Activated naive CD4-positive, alpha-beta T cell treated with anti-CD3 and anti-CD28 coated beads, Interleukin-2, amount 10 ng/mL, durations not matched to agents 7 days and 5 days (primary cell): Measurements from ENCODE around the gene XPR1.

Experiments used
- CTCF ChIA-PET: fragments of 350-600 bp; sonication (Branson Sonifier 250); formaldehyde crosslinking; loops from one replicate; lab custom pipeline; 2021; ENCODE audit warnings: antibody characterized with exemption; lab: Charles Lee
- DNase-seq: peaks from one replicate; pipeline ENCODE4 v3.0.0-alpha.2; 2020
- H3K27ac Mint-ChIP-seq: one replicate; pipeline ENCODE4 v1.8.0; 2021; ENCODE audit warnings: mild to moderate bottlenecking, moderate library complexity, mixed read lengths
- H3K27me3 Mint-ChIP-seq: one replicate; pipeline ENCODE4 v1.8.0; 2021; ENCODE audit warnings: mild to moderate bottlenecking, mixed read lengths
- H3K36me3 Mint-ChIP-seq: one replicate; pipeline ENCODE4 v1.8.0; 2021; ENCODE audit warnings: mixed read lengths
- H3K4me1 Mint-ChIP-seq: one replicate; pipeline ENCODE4 v1.8.0; 2021; ENCODE audit warnings: mixed read lengths
- H3K4me3 Mint-ChIP-seq: one replicate; pipeline ENCODE4 v1.8.0; 2021; ENCODE audit warnings: mild to moderate bottlenecking, moderate library complexity, mixed read lengths
- H3K9me3 Mint-ChIP-seq: one replicate; pipeline ENCODE4 v1.8.0; 2021; ENCODE audit warnings: mixed read lengths

XPR1 gene

GRCh38 chr1:180731131-180731530 lies 99.3 kb downstream of the XPR1 start:
- H3K4me1 Mint-ChIP-seq = no peaks in the 10 kb centered on the region
- H3K27ac Mint-ChIP-seq = no peak overlapping the region
- H3K36me3 Mint-ChIP-seq = peaks cover 17% of the 10 kb centered on the region
- no peak overlapping the region for H3K4me3 Mint-ChIP-seq
- CTCF ChIA-PET = no interaction called here
- H3K9me3 Mint-ChIP-seq = peaks cover 61% of the 10 kb centered on the region
- no peak for DNase-seq
- H3K27me3 Mint-ChIP-seq = no peaks in the 10 kb centered on the region

DNA sequence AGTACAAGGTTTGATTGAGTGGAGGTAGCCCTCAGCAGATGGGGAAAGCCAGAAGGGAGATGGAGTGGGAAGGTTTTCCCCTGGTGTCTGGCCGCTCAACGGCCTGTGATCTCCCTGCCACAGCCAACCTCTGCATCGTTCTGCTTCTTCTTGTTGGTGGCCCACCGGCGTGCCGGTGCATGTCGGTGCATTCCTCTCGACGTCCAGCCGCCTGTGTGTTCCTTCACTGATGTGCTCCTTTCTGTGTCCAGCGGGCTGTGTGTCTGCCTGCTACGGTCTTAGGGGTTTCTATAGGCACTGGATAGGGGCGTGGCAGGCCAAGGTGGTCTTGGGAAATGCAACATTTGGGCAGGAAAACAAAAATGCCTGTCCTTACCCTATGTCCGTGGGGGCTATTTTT lies 101.0 kb downstream of the XPR1 start:
- H3K4me1 Mint-ChIP-seq = no peaks in the 10 kb centered on the region
- no peak overlapping the region for H3K27ac Mint-ChIP-seq
- H3K36me3 Mint-ChIP-seq = peaks cover 17% of the 10 kb centered on the region
- H3K27me3 Mint-ChIP-seq = no peaks in the 10 kb centered on the region
- no peak for DNase-seq
- CTCF ChIA-PET = no interaction called here
- H3K9me3 Mint-ChIP-seq = peaks cover 64% of the 10 kb centered on the region
- H3K4me3 Mint-ChIP-seq = no peak overlapping the region

DNA sequence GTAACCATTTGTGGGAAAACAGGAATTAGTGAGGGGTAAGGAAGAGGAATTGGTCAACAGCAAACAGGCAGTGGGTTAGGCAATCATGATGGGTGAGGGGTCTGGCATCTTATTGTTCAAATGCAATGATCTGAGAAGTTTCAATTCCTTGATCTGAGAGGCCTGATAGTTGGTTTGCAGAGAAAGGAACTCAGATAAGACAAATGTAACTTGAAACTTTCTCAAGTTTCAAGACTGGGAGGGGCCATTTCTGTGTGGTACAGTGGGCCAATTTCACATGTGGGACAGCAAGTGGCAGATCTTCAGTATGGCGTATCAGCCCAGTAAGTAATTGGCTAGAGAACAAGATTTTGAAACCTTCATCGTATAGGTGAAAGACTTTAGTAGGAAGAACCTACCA lies 102.5 kb downstream of the XPR1 start:
- CTCF ChIA-PET = no interaction called here
- H3K36me3 Mint-ChIP-seq = peaks cover 16% of the 10 kb centered on the region
- H3K27ac Mint-ChIP-seq = no peak overlapping the region
- DNase-seq = no peak
- no peaks in the 10 kb centered on the region for H3K27me3 Mint-ChIP-seq
- H3K4me1 Mint-ChIP-seq = no peaks in the 10 kb centered on the region
- peaks cover 54% of the 10 kb centered on the region for H3K9me3 Mint-ChIP-seq
- no peak overlapping the region for H3K4me3 Mint-ChIP-seq

DNA sequence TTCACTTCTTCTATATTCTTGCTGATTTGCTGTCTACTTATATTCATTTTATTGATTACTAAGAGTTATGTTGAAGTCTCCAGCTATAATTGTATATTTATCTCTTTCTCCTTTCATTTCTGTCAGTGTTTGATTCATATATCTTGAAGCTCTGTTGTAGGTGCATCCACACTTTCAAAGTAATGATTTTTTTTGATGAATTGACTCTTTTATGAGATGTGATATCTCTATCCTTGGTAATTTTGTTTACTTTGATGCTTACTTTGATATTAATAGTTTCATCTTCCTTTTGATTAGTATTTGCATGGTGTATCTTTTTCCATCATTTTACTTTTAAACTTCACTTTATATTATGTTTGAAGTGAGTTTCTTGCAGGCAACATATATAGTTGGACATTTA lies 110.8 kb downstream of the XPR1 start:
- H3K9me3 Mint-ChIP-seq = peaks cover 9% of the 10 kb centered on the region
- no peak overlapping the region for H3K27ac Mint-ChIP-seq
- no peak overlapping the region for H3K4me3 Mint-ChIP-seq
- DNase-seq = no peak
- H3K4me1 Mint-ChIP-seq = no peaks in the 10 kb centered on the region
- CTCF ChIA-PET = no interaction called here
- H3K27me3 Mint-ChIP-seq = no peaks in the 10 kb centered on the region
- peaks cover 14% of the 10 kb centered on the region for H3K36me3 Mint-ChIP-seq

DNA sequence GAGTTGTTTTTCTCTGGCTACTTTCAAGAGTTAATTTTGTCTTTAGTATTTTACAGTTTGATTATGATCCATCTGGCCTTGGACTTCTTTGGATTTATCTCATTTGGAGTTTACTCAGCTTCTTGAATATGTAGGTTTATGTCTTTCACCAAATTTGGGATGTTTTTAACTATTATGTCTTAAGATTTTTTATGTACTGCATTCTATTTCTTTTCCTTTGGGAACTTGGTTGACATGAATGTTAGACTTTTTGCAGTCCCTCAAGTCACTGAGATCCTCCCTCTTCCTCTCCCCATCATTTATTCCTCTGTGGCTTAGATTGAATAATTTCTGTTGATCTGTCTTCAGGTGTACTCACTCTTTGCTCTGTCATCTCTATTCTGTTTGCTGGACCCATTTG lies 112.0 kb downstream of the XPR1 start:
- peaks cover 9% of the 10 kb centered on the region for H3K9me3 Mint-ChIP-seq
- H3K36me3 Mint-ChIP-seq = peaks cover 14% of the 10 kb centered on the region
- H3K27ac Mint-ChIP-seq = no peak overlapping the region
- CTCF ChIA-PET = no interaction called here
- H3K4me1 Mint-ChIP-seq = no peaks in the 10 kb centered on the region
- no peak for DNase-seq
- H3K27me3 Mint-ChIP-seq = no peaks in the 10 kb centered on the region
- no peak overlapping the region for H3K4me3 Mint-ChIP-seq

- DNase-seq = no peak
- Mint-ChIP-seq H3K4me1 (no peaks in the 10 kb centered on the region), H3K36me3 (peaks cover 10% of the 10 kb centered on the region), H3K4me3 (no peak overlapping the region), H3K27me3 (no peaks in the 10 kb centered on the region), H3K9me3 (peaks cover 9% of the 10 kb centered on the region), H3K27ac (no peak overlapping the region)
- CTCF ChIA-PET = no interaction called here
These were observed 113.3 kb downstream of the XPR1 start for GRCh38 chr1:180745098-180745497.

DNA sequence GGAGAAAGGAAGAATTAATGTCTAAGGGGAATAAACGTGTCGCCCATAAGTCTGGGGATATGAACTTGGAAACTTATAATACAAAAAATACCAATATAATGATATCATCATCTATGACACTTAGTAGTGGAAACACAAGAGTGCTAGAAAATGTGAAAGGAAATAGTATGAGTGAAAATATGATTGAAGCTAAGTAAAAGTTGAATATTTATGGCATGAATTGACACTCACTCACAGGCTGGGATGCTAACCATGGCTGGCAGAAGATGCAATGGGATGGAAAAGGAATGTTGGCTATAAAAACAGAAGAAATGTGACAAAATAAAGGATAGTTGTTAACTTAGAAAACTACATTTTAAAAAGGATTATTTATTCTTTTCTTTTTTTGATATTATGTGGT lies 120.1 kb downstream of the XPR1 start:
- Mint-ChIP-seq H3K27ac (no peak overlapping the region), H3K4me1 (no peaks in the 10 kb centered on the region), H3K9me3 (no peaks in the 10 kb centered on the region), H3K27me3 (no peaks in the 10 kb centered on the region), H3K36me3 (peaks cover 4% of the 10 kb centered on the region), H3K4me3 (no peak overlapping the region)
- DNase-seq = no peak
- CTCF ChIA-PET = no interaction called here

DNA sequence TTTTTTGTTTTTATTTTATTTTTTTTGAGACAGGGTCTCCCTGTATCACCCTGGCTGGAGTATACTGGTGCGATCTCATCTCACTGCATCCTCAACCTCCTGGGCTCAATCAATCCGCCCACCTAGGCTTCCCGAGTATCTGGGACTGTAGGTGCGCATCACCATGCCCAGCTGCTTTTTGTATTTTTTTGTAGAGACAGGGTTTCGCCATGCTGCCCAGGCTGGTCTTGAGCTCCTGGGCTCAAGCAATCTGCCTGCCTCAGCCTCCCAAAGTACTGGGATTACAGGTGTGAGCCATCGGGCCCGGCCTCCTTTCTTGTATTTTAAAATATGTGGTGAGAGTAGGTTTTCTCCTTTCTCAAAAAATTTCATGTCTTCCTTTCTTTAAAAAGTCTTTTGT lies 122.6 kb downstream of the XPR1 start:
- H3K4me3 Mint-ChIP-seq = no peak overlapping the region
- H3K27ac Mint-ChIP-seq = no peak overlapping the region
- H3K9me3 Mint-ChIP-seq = peaks cover 4% of the 10 kb centered on the region
- CTCF ChIA-PET = no interaction called here
- no peak for DNase-seq
- H3K4me1 Mint-ChIP-seq = no peaks in the 10 kb centered on the region
- no peaks in the 10 kb centered on the region for H3K27me3 Mint-ChIP-seq
- peaks cover 4% of the 10 kb centered on the region for H3K36me3 Mint-ChIP-seq

DNA sequence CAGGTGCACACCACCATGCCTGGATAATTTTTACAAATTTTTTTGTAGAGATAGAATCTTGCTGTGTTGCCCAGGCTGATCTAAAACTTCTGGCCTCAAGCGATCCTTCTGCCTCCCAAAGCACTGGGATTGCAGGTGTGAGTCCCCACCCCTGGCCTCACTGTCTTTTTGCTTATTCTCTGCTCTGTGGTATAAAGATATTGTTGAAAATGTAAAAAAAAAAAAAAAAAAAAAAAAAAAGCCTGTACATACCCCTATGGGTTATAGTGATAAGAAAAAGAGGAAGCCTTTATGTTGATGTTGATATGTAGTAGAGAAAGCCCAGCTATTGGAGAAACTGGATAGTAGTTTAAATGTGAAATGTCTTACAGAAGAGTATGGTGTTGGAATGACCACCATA lies 125.8 kb downstream of the XPR1 start:
- Mint-ChIP-seq H3K27me3 (no peaks in the 10 kb centered on the region), H3K4me1 (no peaks in the 10 kb centered on the region), H3K36me3 (no peaks in the 10 kb centered on the region), H3K9me3 (peaks cover 11% of the 10 kb centered on the region), H3K4me3 (no peak overlapping the region), H3K27ac (no peak overlapping the region)
- no peak for DNase-seq
- CTCF ChIA-PET = no interaction called here

DNA sequence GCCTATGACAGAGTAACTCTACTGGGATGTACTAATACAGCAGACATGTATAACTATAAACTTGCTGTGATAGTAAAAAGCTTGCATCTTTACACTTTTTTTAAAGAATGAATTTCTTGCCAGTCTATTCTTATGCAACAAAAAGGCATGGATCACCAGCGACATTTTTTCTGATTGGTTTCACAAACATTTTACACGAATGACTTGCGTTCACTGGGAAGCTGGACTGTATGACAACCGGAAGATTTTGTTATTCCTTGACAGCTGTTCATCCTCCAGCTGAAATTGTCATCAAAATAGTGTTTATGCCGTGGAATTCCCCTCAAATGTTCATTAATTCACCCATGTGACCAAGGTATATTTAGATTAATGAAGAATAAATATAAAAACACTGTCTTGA lies 131.0 kb downstream of the XPR1 start:
- Mint-ChIP-seq H3K9me3 (peaks cover 11% of the 10 kb centered on the region), H3K4me3 (no peak overlapping the region), H3K27ac (no peak overlapping the region), H3K27me3 (no peaks in the 10 kb centered on the region), H3K36me3 (no peaks in the 10 kb centered on the region), H3K4me1 (no peaks in the 10 kb centered on the region)
- CTCF ChIA-PET = no interaction called here
- no peak for DNase-seq

DNA sequence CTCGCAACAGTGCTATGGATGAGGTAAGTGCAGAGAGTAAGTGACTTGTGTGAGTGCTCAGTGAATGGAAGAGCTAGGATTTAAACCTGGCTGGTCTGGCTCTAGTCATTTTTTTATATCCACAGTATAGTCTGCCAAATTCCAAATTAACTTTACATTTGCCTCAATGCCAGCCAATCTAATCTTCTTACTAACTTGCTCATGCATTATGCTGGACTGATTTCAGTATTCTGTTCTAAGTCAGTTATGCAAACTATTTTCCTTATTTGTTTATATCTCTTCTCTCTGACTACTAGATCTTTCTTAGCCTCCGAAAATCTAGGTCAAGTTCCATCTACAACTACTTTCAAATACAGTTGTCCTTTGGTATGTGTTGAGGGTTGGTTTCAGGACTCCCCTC lies 133.3 kb downstream of the XPR1 start:
- CTCF ChIA-PET = interaction anchor here (0.6 kb wide), 1 partner anchor 175 kb away, joined by 3 read pairs; no protein-coding TSS in a partner anchor
- Mint-ChIP-seq H3K4me1 (peaks cover 3% of the 10 kb centered on the region), H3K27me3 (no peaks in the 10 kb centered on the region), H3K36me3 (no peaks in the 10 kb centered on the region), H3K4me3 (no peak overlapping the region), H3K27ac (no peak overlapping the region), H3K9me3 (peaks cover 6% of the 10 kb centered on the region)
- no peak for DNase-seq

GRCh38 chr1:180769889-180770288 lies 138.1 kb downstream of the XPR1 start:
- H3K4me1 Mint-ChIP-seq = peaks cover 8% of the 10 kb centered on the region
- H3K27me3 Mint-ChIP-seq = no peaks in the 10 kb centered on the region
- H3K27ac Mint-ChIP-seq = no peak overlapping the region
- CTCF ChIA-PET = no interaction called here
- no peak overlapping the region for H3K4me3 Mint-ChIP-seq
- no peak for DNase-seq
- H3K9me3 Mint-ChIP-seq = no peaks in the 10 kb centered on the region
- H3K36me3 Mint-ChIP-seq = no peaks in the 10 kb centered on the region

DNA sequence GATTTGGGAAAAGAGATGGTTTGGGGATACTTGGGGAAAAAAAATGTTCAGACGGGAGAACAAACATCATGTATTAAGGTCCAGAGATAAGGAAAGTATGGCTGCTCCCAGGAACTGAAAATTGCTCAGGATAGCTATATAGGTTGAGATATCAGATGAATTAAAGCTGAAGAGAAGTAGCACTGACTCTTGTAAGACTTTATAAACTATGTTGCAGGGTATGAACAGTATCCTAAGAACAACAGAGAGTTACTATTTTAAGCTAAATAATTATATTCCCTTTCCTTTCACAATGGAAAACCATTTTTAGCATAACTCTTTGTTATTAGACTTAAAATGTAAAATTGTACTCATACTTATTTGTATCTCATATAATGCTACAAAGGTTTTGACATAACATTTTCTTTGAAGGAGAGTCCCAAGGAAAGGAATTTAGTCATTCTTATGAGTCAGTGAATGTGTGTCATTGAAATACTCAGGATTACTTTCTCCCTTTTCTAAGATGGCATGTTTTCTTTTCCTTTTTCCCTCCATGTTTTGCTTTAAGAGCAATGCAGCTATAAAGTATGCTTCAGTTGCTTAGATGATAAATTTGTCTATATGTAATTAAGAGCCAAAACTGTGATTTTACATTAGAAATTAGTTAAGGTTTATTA lies 141.5 kb downstream of the XPR1 start:
- Mint-ChIP-seq H3K36me3 (no peaks in the 10 kb centered on the region), H3K9me3 (no peaks in the 10 kb centered on the region), H3K27me3 (no peaks in the 10 kb centered on the region), H3K27ac (no peak overlapping the region), H3K4me3 (no peak overlapping the region), H3K4me1 (peaks cover 8% of the 10 kb centered on the region)
- no peak for DNase-seq
- CTCF ChIA-PET = interaction anchor here (0.6 kb wide), 1 partner anchor 88 kb away, joined by 3 read pairs; no protein-coding TSS in a partner anchor

GRCh38 chr1:180775801-180776200 lies 144.0 kb downstream of the XPR1 start:
- no peak for DNase-seq
- Mint-ChIP-seq H3K4me1 (peaks cover 1% of the 10 kb centered on the region), H3K27ac (no peak overlapping the region), H3K27me3 (no peaks in the 10 kb centered on the region), H3K4me3 (no peak overlapping the region), H3K9me3 (no peaks in the 10 kb centered on the region), H3K36me3 (no peaks in the 10 kb centered on the region)
- CTCF ChIA-PET = no interaction called here

DNA sequence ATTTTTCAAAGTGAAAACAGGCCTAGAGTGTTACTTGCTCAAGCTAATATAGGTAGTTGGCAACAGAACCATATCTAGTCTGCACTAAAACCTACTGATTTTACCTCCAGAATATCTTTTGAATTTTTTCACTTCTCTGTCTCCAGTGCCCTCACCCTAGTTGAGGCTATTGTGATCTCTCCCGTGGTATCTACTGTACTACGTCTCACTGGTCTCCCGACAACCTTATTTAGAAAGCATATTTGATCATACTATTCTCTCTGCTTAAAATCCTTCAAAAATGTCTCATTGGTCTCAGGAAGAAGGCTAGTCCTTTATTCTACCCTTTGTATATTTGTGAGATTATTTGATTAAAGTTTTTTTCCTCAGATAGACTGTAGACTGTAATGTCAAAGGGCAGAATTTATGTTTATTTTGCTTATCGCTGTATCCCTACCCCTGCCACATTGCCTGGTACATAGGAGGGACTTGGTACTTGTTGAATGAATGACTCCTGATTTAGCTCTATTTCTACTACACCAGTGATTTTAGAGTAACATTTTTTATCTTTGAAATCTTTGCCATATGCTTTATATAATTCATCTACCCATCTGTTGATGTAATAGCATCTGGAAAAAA lies 145.4 kb downstream of the XPR1 start:
- H3K27ac Mint-ChIP-seq = no peak overlapping the region
- H3K4me1 Mint-ChIP-seq = no peaks in the 10 kb centered on the region
- H3K36me3 Mint-ChIP-seq = no peaks in the 10 kb centered on the region
- no peak for DNase-seq
- H3K27me3 Mint-ChIP-seq = no peaks in the 10 kb centered on the region
- CTCF ChIA-PET = interaction anchor here (2.4 kb wide), 1 partner anchor 85 kb away, joined by 12 read pairs; no protein-coding TSS in a partner anchor
- H3K4me3 Mint-ChIP-seq = no peak overlapping the region
- H3K9me3 Mint-ChIP-seq = no peaks in the 10 kb centered on the region
